ENCODE results near the gene RUNX2.

The RUNX2 gene

GRCh38 chr6:45415788-45416518, 87.8 kb downstream of the RUNX2 start:
- Histone ChIP-seq H3K4me1 (ENCODE audit: insufficient read depth, low read length) (peaks cover 14% of the 10 kb centered on the region), H3K4me3 (ENCODE audit: low read length) (no peak overlapping the region), H3K9me3 (ENCODE audit: insufficient read depth, low read depth, low read length) (no peaks in the 10 kb centered on the region), H3K27ac (ENCODE audit: low read depth, low read length) (no peak overlapping the region), H3K36me3 (ENCODE audit: insufficient read depth, low read length) (no peaks in the 10 kb centered on the region), H3K9ac (ENCODE audit: low read depth, low read length) (no peak overlapping the region), H3K27me3 (ENCODE audit: insufficient read depth, low read length) (peaks cover 47% of the 10 kb centered on the region)
- whole genome bisulfite sequencing = 94% methylated on average over 3 of the region's 3 CpGs

DNA sequence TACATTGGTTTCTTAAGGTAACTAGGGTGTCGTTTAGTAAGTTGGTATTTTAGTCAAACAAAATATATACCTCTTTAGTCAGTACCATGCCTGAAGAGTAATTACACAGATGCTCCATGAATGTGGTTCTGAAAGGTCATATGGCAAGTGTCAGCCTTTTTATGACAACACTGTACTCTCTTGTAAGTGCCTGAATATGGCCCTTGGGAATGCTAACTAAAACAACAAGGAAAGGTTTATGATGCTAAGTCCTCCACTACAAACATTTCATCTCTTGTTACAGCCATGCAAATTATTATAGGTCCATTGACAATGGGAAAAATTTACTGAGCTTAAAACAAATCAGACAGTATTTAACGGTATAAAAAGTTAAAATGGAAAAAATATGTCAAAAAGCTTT, 88.6 kb downstream of the RUNX2 start:
- Histone ChIP-seq H3K4me1 (ENCODE audit: insufficient read depth, low read length) (peaks cover 18% of the 10 kb centered on the region), H3K9ac (ENCODE audit: low read depth, low read length) (no peak overlapping the region), H3K9me3 (ENCODE audit: insufficient read depth, low read depth, low read length) (no peaks in the 10 kb centered on the region), H3K36me3 (ENCODE audit: insufficient read depth, low read length) (no peaks in the 10 kb centered on the region), H3K27ac (ENCODE audit: low read depth, low read length) (no peak overlapping the region), H3K4me3 (ENCODE audit: low read length) (no peak overlapping the region), H3K27me3 (ENCODE audit: insufficient read depth, low read length) (peaks cover 55% of the 10 kb centered on the region)
- WGBS = 92% methylated on average over 1 of the region's 2 CpGs

- WGBS = 93% methylated on average over 1 of the region's 2 CpGs
- Histone ChIP-seq H3K9me3 (ENCODE audit: insufficient read depth, low read depth, low read length) (no peaks in the 10 kb centered on the region), H3K4me3 (ENCODE audit: low read length) (no peak overlapping the region), H3K36me3 (ENCODE audit: insufficient read depth, low read length) (no peaks in the 10 kb centered on the region), H3K9ac (ENCODE audit: low read depth, low read length) (no peak overlapping the region), H3K27me3 (ENCODE audit: insufficient read depth, low read length) (peaks cover 62% of the 10 kb centered on the region), H3K4me1 (ENCODE audit: insufficient read depth, low read length) (peaks cover 18% of the 10 kb centered on the region), H3K27ac (ENCODE audit: low read depth, low read length) (no peak overlapping the region)
These were observed 89.3 kb downstream of the RUNX2 start for GRCh38 chr6:45417436-45417835.

DNA sequence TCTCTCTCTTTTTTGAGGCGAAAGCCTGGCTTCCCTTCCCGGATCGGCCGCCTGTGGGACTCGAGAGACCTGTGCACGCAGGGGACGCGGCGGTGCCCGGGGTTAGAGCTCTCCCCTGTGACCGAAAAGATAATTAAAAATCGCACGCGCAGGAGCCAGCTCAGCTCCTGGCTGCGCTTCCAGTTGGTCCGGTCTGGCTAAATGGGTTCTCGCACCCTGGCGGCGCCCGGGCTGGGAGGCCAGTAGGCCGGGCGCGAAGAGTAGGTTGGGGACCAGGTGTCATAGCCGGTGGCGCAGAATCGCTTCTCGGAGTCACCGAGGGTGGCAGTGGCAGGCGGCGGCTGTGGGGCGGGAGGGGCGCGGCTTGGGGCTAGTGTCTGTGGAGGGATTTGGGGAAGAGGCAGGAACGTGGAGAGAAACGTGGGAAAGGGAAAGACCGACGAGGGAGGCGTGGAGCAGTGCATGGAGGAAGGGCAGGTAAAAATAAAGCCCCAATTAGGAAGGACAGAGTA, 91.5 kb downstream of the RUNX2 start:
- H3K9me3 ChIP-seq (ENCODE audit: insufficient read depth, low read depth, low read length) = no peaks in the 10 kb centered on the region
- 3% methylated on average over 38 of the region's 38 CpGs for WGBS
- no peak overlapping the region for H3K9ac ChIP-seq (ENCODE audit: low read depth, low read length)
- peaks cover 18% of the 10 kb centered on the region for H3K4me1 ChIP-seq (ENCODE audit: insufficient read depth, low read length)
- H3K4me3 ChIP-seq (ENCODE audit: low read length) = peak overlapping the region; percentile 87
- H3K27ac ChIP-seq (ENCODE audit: low read depth, low read length) = no peak overlapping the region
- peaks cover 84% of the 10 kb centered on the region for H3K27me3 ChIP-seq (ENCODE audit: insufficient read depth, low read length)
- no peaks in the 10 kb centered on the region for H3K36me3 ChIP-seq (ENCODE audit: insufficient read depth, low read length)

DNA sequence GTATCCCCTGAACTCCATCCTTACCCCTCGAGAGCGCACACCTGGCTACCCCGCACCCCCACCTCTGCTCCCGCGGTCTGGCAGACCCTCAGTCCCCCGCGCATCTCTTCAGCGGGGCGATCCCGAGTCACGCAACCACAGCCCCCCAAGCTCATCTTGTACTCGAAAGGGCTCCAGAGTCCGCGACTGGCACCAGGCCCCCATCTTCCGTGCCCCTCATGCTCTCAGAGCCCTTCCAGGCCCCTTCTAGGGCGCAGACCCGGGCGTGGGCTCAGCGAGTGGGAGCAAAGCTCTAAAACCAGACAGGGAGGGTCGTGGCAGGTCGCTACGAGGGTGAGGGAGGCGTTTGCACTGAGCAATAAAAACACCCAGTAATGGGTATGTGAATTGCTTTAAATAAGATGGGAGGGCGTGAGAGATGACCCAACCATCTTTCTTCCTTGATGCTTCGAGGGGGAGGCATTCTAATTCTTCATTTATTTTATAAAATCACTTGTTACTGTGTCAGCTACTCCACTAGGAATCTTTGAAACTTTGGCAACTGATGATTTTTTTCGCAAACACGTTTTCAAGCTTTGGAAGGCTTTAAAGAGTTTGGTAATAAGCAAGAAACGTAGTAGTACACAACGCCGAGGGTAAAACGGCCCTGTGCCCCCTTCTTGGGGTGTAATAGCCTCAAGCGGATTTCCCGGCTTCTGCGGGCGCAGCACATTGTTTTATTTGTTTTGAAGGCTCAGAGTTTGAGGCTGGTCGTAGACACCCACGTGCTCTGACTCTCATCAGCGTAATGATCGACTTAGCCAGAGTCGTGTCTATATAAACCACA, 92.2 kb downstream of the RUNX2 start:
- Histone ChIP-seq H3K9ac (ENCODE audit: low read depth, low read length) (no peak overlapping the region), H3K4me1 (ENCODE audit: insufficient read depth, low read length) (peaks cover 18% of the 10 kb centered on the region), H3K4me3 (ENCODE audit: low read length) (peak overlapping the region; percentile 87), H3K36me3 (ENCODE audit: insufficient read depth, low read length) (no peaks in the 10 kb centered on the region), H3K27ac (ENCODE audit: low read depth, low read length) (no peak overlapping the region), H3K9me3 (ENCODE audit: insufficient read depth, low read depth, low read length) (no peaks in the 10 kb centered on the region), H3K27me3 (ENCODE audit: insufficient read depth, low read length) (peaks cover 91% of the 10 kb centered on the region)
- WGBS = 4% methylated on average over 38 of the region's 40 CpGs

- H3K36me3 ChIP-seq (ENCODE audit: insufficient read depth, low read length) = no peaks in the 10 kb centered on the region
- 1% methylated on average over 16 of the region's 19 CpGs for WGBS
- peaks cover 18% of the 10 kb centered on the region for H3K4me1 ChIP-seq (ENCODE audit: insufficient read depth, low read length)
- peaks cover 99% of the 10 kb centered on the region for H3K27me3 ChIP-seq (ENCODE audit: insufficient read depth, low read length)
- H3K9ac ChIP-seq (ENCODE audit: low read depth, low read length) = no peak overlapping the region
- H3K4me3 ChIP-seq (ENCODE audit: low read length) = peak overlapping the region; percentile 87
- H3K27ac ChIP-seq (ENCODE audit: low read depth, low read length) = no peak overlapping the region
- no peaks in the 10 kb centered on the region for H3K9me3 ChIP-seq (ENCODE audit: insufficient read depth, low read depth, low read length)
These were observed 93.0 kb downstream of the RUNX2 start for GRCh38 chr6:45420909-45421708.

DNA sequence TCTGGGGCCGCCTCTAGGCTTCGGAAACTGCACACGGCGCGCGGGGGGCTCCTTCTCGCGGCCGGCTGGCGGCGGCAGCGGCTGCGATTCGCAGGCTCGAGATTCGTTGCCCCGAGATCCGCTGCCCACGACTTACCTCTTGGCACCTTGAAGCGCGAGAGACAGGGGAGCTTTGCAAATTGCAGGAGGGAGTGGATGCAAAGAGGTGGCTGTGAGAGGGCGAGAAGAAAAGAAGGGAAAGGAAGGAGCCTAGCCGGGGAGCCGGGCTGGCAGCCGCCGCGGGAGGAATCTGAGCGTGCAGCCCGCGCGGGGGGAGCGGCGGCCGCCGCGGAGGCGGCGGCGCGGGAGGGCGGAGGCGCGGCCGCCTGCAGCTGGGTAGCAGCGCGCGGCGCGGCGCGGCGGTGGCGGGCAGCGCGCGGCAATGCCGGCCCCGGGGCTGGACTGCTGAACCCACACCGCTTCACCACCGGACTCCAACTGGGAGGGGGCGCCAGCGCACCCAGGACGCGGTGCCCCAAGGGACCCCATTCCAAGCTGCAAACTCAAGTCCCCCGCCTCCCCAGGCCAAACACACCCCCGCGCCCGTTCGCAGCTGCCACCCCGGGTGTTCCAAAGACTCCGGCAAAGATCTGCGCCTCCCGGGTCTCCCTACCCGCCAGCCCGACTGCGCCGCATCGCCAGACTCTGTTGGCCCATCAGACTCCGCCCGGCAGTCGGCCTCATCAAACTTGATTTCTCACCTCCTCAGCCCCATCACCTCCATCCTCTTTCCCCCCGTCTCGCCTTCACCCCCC, 93.8 kb downstream of the RUNX2 start:
- WGBS = under 1% methylated on average over 83 of the region's 83 CpGs
- Histone ChIP-seq H3K27ac (ENCODE audit: low read depth, low read length) (no peak overlapping the region), H3K27me3 (ENCODE audit: insufficient read depth, low read length) (peaks cover 99% of the 10 kb centered on the region), H3K9ac (ENCODE audit: low read depth, low read length) (no peak overlapping the region), H3K4me1 (ENCODE audit: insufficient read depth, low read length) (peaks cover 18% of the 10 kb centered on the region), H3K4me3 (ENCODE audit: low read length) (peak overlapping the region; percentile 87), H3K36me3 (ENCODE audit: insufficient read depth, low read length) (no peaks in the 10 kb centered on the region), H3K9me3 (ENCODE audit: insufficient read depth, low read depth, low read length) (no peaks in the 10 kb centered on the region)

GRCh38 chr6:45422503-45423110, 94.5 kb downstream of the RUNX2 start:
- WGBS = under 1% methylated on average over 55 of the region's 55 CpGs
- Histone ChIP-seq H3K36me3 (ENCODE audit: insufficient read depth, low read length) (no peaks in the 10 kb centered on the region), H3K9ac (ENCODE audit: low read depth, low read length) (0 out of 2 replicates have a peak overlapping the region, but pooled peaks have one; percentile 43), H3K9me3 (ENCODE audit: insufficient read depth, low read depth, low read length) (no peaks in the 10 kb centered on the region), H3K27ac (ENCODE audit: low read depth, low read length) (no peak overlapping the region), H3K4me1 (ENCODE audit: insufficient read depth, low read length) (peaks cover 18% of the 10 kb centered on the region), H3K27me3 (ENCODE audit: insufficient read depth, low read length) (peaks cover 92% of the 10 kb centered on the region), H3K4me3 (ENCODE audit: low read length) (peak overlapping the region; percentile 87)

DNA sequence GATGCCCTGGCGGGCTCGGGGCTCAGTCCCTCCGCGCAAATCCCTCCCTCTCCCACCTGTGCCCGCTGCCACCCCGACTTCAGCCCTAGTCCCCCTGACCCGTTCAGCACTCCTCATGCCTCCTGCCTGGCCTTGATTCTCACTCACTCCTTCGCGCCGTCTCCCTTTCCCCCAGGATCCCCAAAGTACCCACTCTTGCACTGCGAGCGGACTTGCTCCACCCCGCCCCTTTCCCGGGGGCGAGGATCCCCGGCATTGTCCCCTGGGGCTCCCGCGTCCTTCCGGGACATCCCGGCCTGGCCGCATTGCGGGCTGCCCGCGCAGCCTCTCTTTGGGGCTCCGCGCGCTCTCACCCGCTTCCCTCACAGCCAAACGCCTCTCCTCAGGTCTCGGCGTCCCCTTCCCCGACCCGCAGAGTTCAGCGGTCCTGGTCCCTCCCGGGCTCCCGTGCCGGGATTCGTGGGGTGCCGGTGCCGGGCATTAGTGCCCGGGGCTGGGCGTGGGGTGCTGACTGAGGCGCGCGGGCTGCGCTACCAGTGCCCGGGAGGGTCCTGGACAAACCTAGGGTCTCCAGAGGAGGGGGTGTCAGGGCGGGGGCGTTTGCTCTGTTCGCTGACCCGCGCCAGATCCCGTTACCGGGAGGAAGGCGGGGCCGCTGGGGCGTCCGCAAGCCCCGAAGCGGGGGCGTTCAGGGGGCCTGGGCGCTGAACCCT, 95.1 kb downstream of the RUNX2 start:
- H3K4me1 ChIP-seq (ENCODE audit: insufficient read depth, low read length) = peaks cover 18% of the 10 kb centered on the region
- WGBS = under 1% methylated on average over 62 of the region's 62 CpGs
- H3K9ac ChIP-seq (ENCODE audit: low read depth, low read length) = peak overlapping the region; percentile 43; the same call in 1 of the 2 replicates
- peaks cover 85% of the 10 kb centered on the region for H3K27me3 ChIP-seq (ENCODE audit: insufficient read depth, low read length)
- H3K9me3 ChIP-seq (ENCODE audit: insufficient read depth, low read depth, low read length) = no peaks in the 10 kb centered on the region
- peak overlapping the region; percentile 87 for H3K4me3 ChIP-seq (ENCODE audit: low read length)
- H3K36me3 ChIP-seq (ENCODE audit: insufficient read depth, low read length) = no peaks in the 10 kb centered on the region
- no peak overlapping the region for H3K27ac ChIP-seq (ENCODE audit: low read depth, low read length)

Measured in HUES64 (cell line).